Kidney (tissue), 14 donors: Measurements from ENCODE around the gene OS9. TPM values are rescaled to one million over a fixed set of nuclear protein-coding genes. Genes with fewer than 3 reads are reported as not detected.

Experiments
- DNase-seq, 5 donors: peaks; one replicate each; pipeline ENCODE4 v3.0.0-alpha.2; 2013 to 2020
- FAIRE-seq: peaks from 2 replicates; lab custom pipeline; 2012; peaks lifted over from hg19 to GRCh38; lab: Jason Lieb, UNC
- H3K27ac ChIP-seq, 2 donors: one replicate each; pipeline ENCODE4 v1.7.0; 2013; ENCODE audit warnings: low read depth in 2 of 2, low read length in 2 of 2, inconsistent platforms in 1 of 2
- H3K27me3 ChIP-seq: one replicate; pipeline ENCODE4 v1.7.1; 2013; ENCODE audit warnings: low read length, inconsistent platforms; ENCODE audit not compliant: control insufficient read depth, insufficient read depth
- H3K36me3 ChIP-seq, 3 donors: one replicate each; pipeline versions ENCODE4 v1.7.0 to v1.7.1; 2013; ENCODE audit warnings: low read length in 3 of 3, control low read depth in 1 of 3, inconsistent platforms in 1 of 3; ENCODE audit not compliant: insufficient read depth in 3 of 3, control insufficient read depth in 2 of 3
- H3K4me1 ChIP-seq, 3 donors: one replicate each; pipeline versions ENCODE4 v1.7.0 to v1.7.1; 2013; ENCODE audit warnings: low read length in 3 of 3, inconsistent platforms in 1 of 3, low read depth in 1 of 3; ENCODE audit not compliant: control insufficient read depth in 2 of 3, insufficient read depth in 2 of 3
- H3K4me3 ChIP-seq, 3 donors: one replicate each; pipeline versions ENCODE4 v1.7.0 to v1.8.1; 2013; ENCODE audit warnings: low read length in 3 of 3, control low read depth in 1 of 3, inconsistent platforms in 1 of 3
- H3K9ac ChIP-seq, 3 donors: one replicate each; pipeline versions ENCODE4 v1.7.0 to v1.7.1; 2013; ENCODE audit warnings: low read length in 3 of 3, control low read depth in 1 of 3, inconsistent platforms in 1 of 3
- H3K9me3 ChIP-seq, 3 donors: one replicate each; pipeline versions ENCODE4 v1.7.0 to v1.7.1; 2013; ENCODE audit warnings: low read length in 3 of 3, control low read depth in 1 of 3, inconsistent platforms in 1 of 3; ENCODE audit not compliant: control insufficient read depth in 2 of 3, insufficient read depth in 1 of 3
- intact Hi-C: fragments of 100-400 bp; cut with DNase I; formaldehyde crosslinking; loops from one replicate; pipeline ENCODE4 v1.11.1; 2022
- polyA plus RNA-seq: library from polyadenylated mRNA; stranded (reverse); fragments of 350-450 nt; fragmentation: Illumina TruSeq; extraction: RNeasy Lipid Tissue Mini Kit (QIAGEN cat#74804); gene quantifications from one replicate; pipeline ENCODE4 v1.2.3, GENCODE V29; 2014; ENCODE audit warnings: low read depth, low replicate concordance; ENCODE audit not compliant: insufficient read depth
- total RNA-seq: library from RNA; stranded (reverse); fragmentation: NEBNext Ultra II Directional; extraction: Animal tissue kit (Norgen Biotek cat#: 25700); gene quantifications from one replicate; pipeline ENCODE4 v1.2.1, GENCODE V29; 2021
- TF ChIP-seq, protein P1 (sequence below): IDR thresholded peaks from 3 replicates; pipeline ENCODE4 v1.5.1; 2012; ENCODE audit warnings: mild to moderate bottlenecking, moderate library complexity, borderline replicate concordance; ENCODE audit not compliant: insufficient read depth; ENCODE audit errors: extremely low read depth
- donor health status: control.
- donor health status: control.
- donor health status: control.
- donor health status: control.
- donor health status: control.
- donor health status: DM: yes; HTN: yes; CAD: no.
- donor health status: Normal renal cell carcinoma (clear cell type).

OS9 gene
- total and polyA plus RNA-seq, 2 donors from 2014 or later = 256 to 325 TPM

GRCh38 chr12:57741844-57742738, 48.2 kb downstream of the OS9 start:
- H3K27me3 ChIP-seq = peaks cover 16% of the 10 kb centered on the region
- H3K4me1 ChIP-seq = peaks cover 0 to 8% (median 5%) of the 10 kb centered on the region in 3 donors
- peak overlapping the region in 1 of 3 donors; percentile 25 for H3K4me3 ChIP-seq
- intact Hi-C loops = no loop called here
- no peak overlapping the region for H3K9ac ChIP-seq
- H3K36me3 ChIP-seq = peaks cover 0 to 8% (median 2%) of the 10 kb centered on the region in 3 donors
- H3K27ac ChIP-seq = no peak overlapping the region
- H3K9me3 ChIP-seq = no peaks in the 10 kb centered on the region
- FAIRE-seq (no peak), DNase-seq (no peak)
- TF ChIP-seq, protein P1, sequence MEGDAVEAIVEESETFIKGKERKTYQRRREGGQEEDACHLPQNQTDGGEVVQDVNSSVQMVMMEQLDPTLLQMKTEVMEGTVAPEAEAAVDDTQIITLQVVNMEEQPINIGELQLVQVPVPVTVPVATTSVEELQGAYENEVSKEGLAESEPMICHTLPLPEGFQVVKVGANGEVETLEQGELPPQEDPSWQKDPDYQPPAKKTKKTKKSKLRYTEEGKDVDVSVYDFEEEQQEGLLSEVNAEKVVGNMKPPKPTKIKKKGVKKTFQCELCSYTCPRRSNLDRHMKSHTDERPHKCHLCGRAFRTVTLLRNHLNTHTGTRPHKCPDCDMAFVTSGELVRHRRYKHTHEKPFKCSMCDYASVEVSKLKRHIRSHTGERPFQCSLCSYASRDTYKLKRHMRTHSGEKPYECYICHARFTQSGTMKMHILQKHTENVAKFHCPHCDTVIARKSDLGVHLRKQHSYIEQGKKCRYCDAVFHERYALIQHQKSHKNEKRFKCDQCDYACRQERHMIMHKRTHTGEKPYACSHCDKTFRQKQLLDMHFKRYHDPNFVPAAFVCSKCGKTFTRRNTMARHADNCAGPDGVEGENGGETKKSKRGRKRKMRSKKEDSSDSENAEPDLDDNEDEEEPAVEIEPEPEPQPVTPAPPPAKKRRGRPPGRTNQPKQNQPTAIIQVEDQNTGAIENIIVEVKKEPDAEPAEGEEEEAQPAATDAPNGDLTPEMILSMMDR = no peak

- Histone ChIP-seq H3K4me3 (no peak overlapping the region), H3K36me3 (peaks cover 4 to 10% (median 7%) of the 10 kb centered on the region in 3 donors), H3K27me3 (peaks cover 14% of the 10 kb centered on the region), H3K4me1 (peaks cover 0 to 8% (median 5%) of the 10 kb centered on the region in 3 donors), H3K9me3 (no peaks in the 10 kb centered on the region), H3K9ac (no peak overlapping the region), H3K27ac (no peak overlapping the region)
- intact Hi-C loops = no loop called here
- DNase-seq = no peak
- TF ChIP-seq, protein P1 = no peak
- FAIRE-seq = no peak
Measured at GRCh38 chr12:57743769-57744168, 49.8 kb downstream of the OS9 start.

DNA sequence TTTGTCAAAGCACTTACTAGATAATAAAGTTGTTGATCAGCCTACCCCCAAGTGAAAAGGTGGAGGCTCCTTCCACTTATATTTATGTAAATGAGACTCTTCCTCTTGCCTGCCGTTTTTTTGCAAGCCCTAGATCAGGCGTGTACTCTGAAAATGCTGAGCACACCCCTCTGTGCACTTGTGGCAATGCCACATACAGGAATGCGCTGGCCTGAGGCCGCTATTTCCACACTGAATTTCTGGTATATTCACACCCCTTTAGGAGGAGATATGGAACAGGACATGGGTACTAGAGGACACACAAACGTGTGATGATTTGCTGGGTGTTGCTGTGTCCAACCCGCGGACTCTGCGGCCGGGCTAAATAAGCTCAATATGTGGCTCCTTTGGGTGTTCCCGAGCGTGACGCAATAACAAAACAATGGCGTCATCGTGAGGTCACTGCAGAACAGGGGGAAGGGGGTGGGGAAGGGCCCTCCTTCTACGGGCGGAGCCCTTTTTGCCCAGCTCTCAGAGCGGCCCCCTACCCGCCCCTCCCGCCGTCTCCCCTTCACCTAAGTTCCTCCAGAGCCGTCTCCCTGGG, 50.4 kb downstream of the OS9 start:
- peak overlapping the region; percentile 91 to 96 (median 96) for H3K4me3 ChIP-seq
- FAIRE-seq (no peak), DNase-seq (peak in 1 of 5 donors; percentile 93)
- no peaks in the 10 kb centered on the region for H3K9me3 ChIP-seq
- H3K27me3 ChIP-seq = peaks cover 14% of the 10 kb centered on the region
- H3K9ac ChIP-seq = peak overlapping the region in 2 of 3 donors; percentile 89 to 96
- peaks cover 4 to 15% (median 7%) of the 10 kb centered on the region in 3 donors for H3K36me3 ChIP-seq
- intact Hi-C loops = no loop called here
- peaks cover 0 to 6% (median 5%) of the 10 kb centered on the region in 3 donors for H3K4me1 ChIP-seq
- TF ChIP-seq, protein P1 = no peak
- H3K27ac ChIP-seq = peak overlapping the region; percentile 95 to 98
